ENCODE measurements around the gene SPATS2.

The SPATS2 gene

GRCh38 chr12:49364989-49365388, 2.3 kb upstream of the SPATS2 start:
- Histone ChIP-seq H3K4me1 (ENCODE audit: insufficient read depth, low read length, severe bottlenecking) (peaks cover 27% of the 10 kb centered on the region), H3K9ac (ENCODE audit: low read length) (no peak overlapping the region), H3K4me2 (ENCODE audit: low read length) (no peak overlapping the region), H4K20me1 (ENCODE audit: insufficient read depth, low read length) (no peaks in the 10 kb centered on the region), H2AFZ (ENCODE audit: low read length) (no peak overlapping the region), H3K36me3 (ENCODE audit: insufficient read depth, low read length) (no peaks in the 10 kb centered on the region), H3K9me2 (ENCODE audit: low read depth, low read length) (no peaks in the 10 kb centered on the region), H3K79me2 (ENCODE audit: insufficient read depth, low read length) (peaks cover 20% of the 10 kb centered on the region), H3K4me3 (ENCODE audit: low read depth, low read length, poor library complexity, severe bottlenecking) (no peak overlapping the region), H3K27ac (ENCODE audit: low read depth, low read length, poor library complexity, severe bottlenecking) (no peak overlapping the region), H3K9me3 (ENCODE audit: low read length) (no peaks in the 10 kb centered on the region), H3K27me3 (ENCODE audit: insufficient read depth, low read length) (no peaks in the 10 kb centered on the region), H3F3A (ENCODE audit: insufficient read depth, low read length) (no peaks in the 10 kb centered on the region)
- TF ChIP-seq CTCF (IDR thresholded peaks at IDR 0.05; ENCODE audit: low read length): no peak
- no peak for TF ChIP-seq EZH2 (IDR thresholded peaks at IDR 0.05; ENCODE audit: borderline replicate concordance, low read length)

- TF ChIP-seq CTCF (IDR thresholded peaks at IDR 0.05; ENCODE audit: low read length): no peak
- TF ChIP-seq EZH2 (IDR thresholded peaks at IDR 0.05; ENCODE audit: borderline replicate concordance, low read length): no peak
- Histone ChIP-seq H3K4me1 (ENCODE audit: insufficient read depth, low read length, severe bottlenecking) (peaks cover 30% of the 10 kb centered on the region), H3K27ac (ENCODE audit: low read depth, low read length, poor library complexity, severe bottlenecking) (no peak overlapping the region), H3K9me2 (ENCODE audit: low read depth, low read length) (no peaks in the 10 kb centered on the region), H3F3A (ENCODE audit: insufficient read depth, low read length) (no peaks in the 10 kb centered on the region), H3K36me3 (ENCODE audit: insufficient read depth, low read length) (no peaks in the 10 kb centered on the region), H3K9ac (ENCODE audit: low read length) (no peak overlapping the region), H3K27me3 (ENCODE audit: insufficient read depth, low read length) (no peaks in the 10 kb centered on the region), H3K4me3 (ENCODE audit: low read depth, low read length, poor library complexity, severe bottlenecking) (no peak overlapping the region), H4K20me1 (ENCODE audit: insufficient read depth, low read length) (no peaks in the 10 kb centered on the region), H3K9me3 (ENCODE audit: low read length) (no peaks in the 10 kb centered on the region), H2AFZ (ENCODE audit: low read length) (no peak overlapping the region), H3K4me2 (ENCODE audit: low read length) (no peak overlapping the region), H3K79me2 (ENCODE audit: insufficient read depth, low read length) (peaks cover 26% of the 10 kb centered on the region)
Observed at GRCh38 chr12:49365542-49365941, 1.7 kb upstream of the SPATS2 start.

GRCh38 chr12:49366096-49366651, 1.1 kb upstream of the SPATS2 start:
- H3K27ac ChIP-seq (ENCODE audit: low read depth, low read length, poor library complexity, severe bottlenecking): peak overlapping the region; percentile 84
- peak overlapping the region; percentile 98 for H3K9ac ChIP-seq (ENCODE audit: low read length)
- H3K27me3 ChIP-seq (ENCODE audit: insufficient read depth, low read length): no peaks in the 10 kb centered on the region
- no peaks in the 10 kb centered on the region for H4K20me1 ChIP-seq (ENCODE audit: insufficient read depth, low read length)
- peak overlapping the region; percentile 70; the same call in 1 of the 2 replicates for H2AFZ ChIP-seq (ENCODE audit: low read length)
- peak overlapping the region; percentile 84 for H3K4me3 ChIP-seq (ENCODE audit: low read depth, low read length, poor library complexity, severe bottlenecking)
- peaks cover 32% of the 10 kb centered on the region for H3K79me2 ChIP-seq (ENCODE audit: insufficient read depth, low read length)
- H3K4me2 ChIP-seq (ENCODE audit: low read length): peak overlapping the region; percentile 81
- no peaks in the 10 kb centered on the region for H3K9me3 ChIP-seq (ENCODE audit: low read length)
- H3K36me3 ChIP-seq (ENCODE audit: insufficient read depth, low read length): peaks cover 2% of the 10 kb centered on the region; the same call in 1 of the 2 replicates
- H3K9me2 ChIP-seq (ENCODE audit: low read depth, low read length): no peaks in the 10 kb centered on the region
- no peaks in the 10 kb centered on the region for H3F3A ChIP-seq (ENCODE audit: insufficient read depth, low read length)
- peaks cover 30% of the 10 kb centered on the region for H3K4me1 ChIP-seq (ENCODE audit: insufficient read depth, low read length, severe bottlenecking)
- TF ChIP-seq CTCF (IDR thresholded peaks at IDR 0.05; ENCODE audit: low read length) (no peak), EZH2 (IDR thresholded peaks at IDR 0.05; ENCODE audit: borderline replicate concordance, low read length) (no peak)

Data from OCI-LY1 (cell line).